OCI-LY1 (cell line): ENCODE measurements around the gene CAPS.

Experiments used
- H2AFZ ChIP-seq: fragments of 200-600 bp; sonication (generic), shearing (Covaris generic); 2 replicates; pipeline ENCODE4 v1.6.0; 2014; ENCODE audit warnings: antibody characterized with exemption, mild to moderate bottlenecking, low read length
- H3F3A ChIP-seq: fragments of 200-600 bp; sonication (generic), shearing (Covaris generic); 2 replicates; pipeline ENCODE4 v1.6.0; 2014; ENCODE audit warnings: mild to moderate bottlenecking, antibody characterized with exemption, low read length, moderate library complexity; ENCODE audit not compliant: insufficient read depth
- H3K27ac ChIP-seq: fragments of 200-600 bp; sonication (generic); 2 replicates; pipeline ENCODE4 v1.5.1; 2014; ENCODE audit warnings: low read length, mixed run types, mild to moderate bottlenecking, low read depth; ENCODE audit not compliant: poor library complexity, severe bottlenecking
- H3K27me3 ChIP-seq: fragments of 200-600 bp; sonication (generic); 2 replicates; pipeline ENCODE4 v1.6.0; 2014; ENCODE audit warnings: antibody characterized with exemption, mild to moderate bottlenecking, low read length, moderate library complexity; ENCODE audit not compliant: insufficient read depth
- H3K36me3 ChIP-seq: fragments of 200-600 bp; sonication (generic); 2 replicates; pipeline ENCODE4 v1.6.1; 2014; ENCODE audit warnings: mild to moderate bottlenecking, antibody characterized with exemption, low read length, moderate library complexity, mixed read lengths; ENCODE audit not compliant: insufficient read depth
- H3K4me1 ChIP-seq: fragments of 200-600 bp; sonication (generic); 2 replicates; pipeline ENCODE4 v1.5.1; 2014; ENCODE audit warnings: mild to moderate bottlenecking, low read length, moderate library complexity; ENCODE audit not compliant: insufficient read depth, severe bottlenecking
- H3K4me2 ChIP-seq: fragments of 200-600 bp; sonication (generic), shearing (Covaris generic); 2 replicates; pipeline ENCODE4 v1.6.1; 2014; ENCODE audit warnings: low read length
- H3K4me3 ChIP-seq: fragments of 200-600 bp; sonication (generic); 2 replicates; pipeline ENCODE4 v1.5.1; 2014; ENCODE audit warnings: low read length, low read depth, mild to moderate bottlenecking, mixed read lengths; ENCODE audit not compliant: poor library complexity, severe bottlenecking
- H3K79me2 ChIP-seq: fragments of 200-600 bp; shearing (Covaris generic); 2 replicates; pipeline ENCODE4 v1.6.1; 2016; ENCODE audit warnings: mixed run types, low read length, mixed read lengths; ENCODE audit not compliant: insufficient read depth
- H3K9ac ChIP-seq: fragments of 200-600 bp; sonication (generic), shearing (Covaris generic); 2 replicates; pipeline ENCODE4 v1.6.1; 2014; ENCODE audit warnings: mild to moderate bottlenecking, low read length, mixed read lengths
- H3K9me2 ChIP-seq: fragments of 200-600 bp; sonication (generic), shearing (Covaris generic); 2 replicates; pipeline ENCODE4 v1.6.1; 2014; ENCODE audit warnings: low read depth, mild to moderate bottlenecking, low read length, mixed read lengths
- H3K9me3 ChIP-seq: fragments of 200-600 bp; shearing (Covaris generic); 2 replicates; pipeline ENCODE4 v1.6.1; 2014; ENCODE audit warnings: low read length, mixed read lengths
- H4K20me1 ChIP-seq: fragments of 200-600 bp; sonication (generic), shearing (Covaris generic); 2 replicates; pipeline ENCODE4 v1.6.0; 2016; ENCODE audit warnings: mild to moderate bottlenecking, low read length; ENCODE audit not compliant: insufficient read depth
- EZH2 ChIP-seq: fragments of 200-600 bp; sonication (generic), shearing (Covaris generic); IDR thresholded peaks from 2 replicates; pipeline ENCODE4 v1.8.0; 2017; ENCODE audit warnings: borderline replicate concordance, mixed run types, mild to moderate bottlenecking, antibody characterized with exemption, low read length, moderate library complexity, mixed read lengths
- TF ChIP-seq, protein P1 (sequence below): fragments of 200-600 bp; sonication (generic), shearing (Covaris generic); IDR thresholded peaks from 2 replicates; pipeline ENCODE4 v1.5.1; 2017; ENCODE audit warnings: mild to moderate bottlenecking, antibody characterized with exemption, low read length, moderate library complexity, mixed read lengths

Gene CAPS

DNA sequence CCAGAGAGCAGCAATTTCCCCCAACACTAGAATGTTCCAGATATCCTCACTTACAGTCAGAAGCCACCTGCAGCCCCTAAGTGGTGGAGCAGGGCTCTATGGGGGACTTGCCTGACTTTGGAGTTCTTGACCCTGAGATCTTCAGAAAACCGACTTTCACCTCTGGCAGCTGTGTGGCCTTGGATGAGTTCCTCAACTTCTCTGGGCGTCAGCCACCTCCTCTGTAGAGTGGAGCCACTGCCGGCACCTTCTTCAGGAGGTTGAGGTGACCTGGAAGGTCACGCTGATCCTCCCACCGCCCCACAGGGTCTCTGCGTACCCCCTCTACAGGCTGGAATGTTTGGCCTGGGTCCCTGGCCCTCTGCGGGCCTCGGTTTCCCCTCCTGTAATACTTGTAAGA lies 36.6 kb upstream of the CAPS start:
- no peaks in the 10 kb centered on the region for H3F3A ChIP-seq
- no peak overlapping the region for H3K27ac ChIP-seq
- no peak overlapping the region for H2AFZ ChIP-seq
- no peaks in the 10 kb centered on the region for H3K9me2 ChIP-seq
- H3K4me3 ChIP-seq = no peak overlapping the region
- no peaks in the 10 kb centered on the region for H3K36me3 ChIP-seq
- H3K4me2 ChIP-seq = no peak overlapping the region
- H3K27me3 ChIP-seq = 0 out of 2 replicates have a peak, but pooled peaks cover 6% of the 10 kb centered on the region
- no peaks in the 10 kb centered on the region for H4K20me1 ChIP-seq
- no peak overlapping the region for H3K9ac ChIP-seq
- no peaks in the 10 kb centered on the region for H3K9me3 ChIP-seq
- H3K79me2 ChIP-seq = no peaks in the 10 kb centered on the region
- TF ChIP-seq, protein P1, sequence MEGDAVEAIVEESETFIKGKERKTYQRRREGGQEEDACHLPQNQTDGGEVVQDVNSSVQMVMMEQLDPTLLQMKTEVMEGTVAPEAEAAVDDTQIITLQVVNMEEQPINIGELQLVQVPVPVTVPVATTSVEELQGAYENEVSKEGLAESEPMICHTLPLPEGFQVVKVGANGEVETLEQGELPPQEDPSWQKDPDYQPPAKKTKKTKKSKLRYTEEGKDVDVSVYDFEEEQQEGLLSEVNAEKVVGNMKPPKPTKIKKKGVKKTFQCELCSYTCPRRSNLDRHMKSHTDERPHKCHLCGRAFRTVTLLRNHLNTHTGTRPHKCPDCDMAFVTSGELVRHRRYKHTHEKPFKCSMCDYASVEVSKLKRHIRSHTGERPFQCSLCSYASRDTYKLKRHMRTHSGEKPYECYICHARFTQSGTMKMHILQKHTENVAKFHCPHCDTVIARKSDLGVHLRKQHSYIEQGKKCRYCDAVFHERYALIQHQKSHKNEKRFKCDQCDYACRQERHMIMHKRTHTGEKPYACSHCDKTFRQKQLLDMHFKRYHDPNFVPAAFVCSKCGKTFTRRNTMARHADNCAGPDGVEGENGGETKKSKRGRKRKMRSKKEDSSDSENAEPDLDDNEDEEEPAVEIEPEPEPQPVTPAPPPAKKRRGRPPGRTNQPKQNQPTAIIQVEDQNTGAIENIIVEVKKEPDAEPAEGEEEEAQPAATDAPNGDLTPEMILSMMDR = no peak
- no peak for TF ChIP-seq EZH2
- no peaks in the 10 kb centered on the region for H3K4me1 ChIP-seq

DNA sequence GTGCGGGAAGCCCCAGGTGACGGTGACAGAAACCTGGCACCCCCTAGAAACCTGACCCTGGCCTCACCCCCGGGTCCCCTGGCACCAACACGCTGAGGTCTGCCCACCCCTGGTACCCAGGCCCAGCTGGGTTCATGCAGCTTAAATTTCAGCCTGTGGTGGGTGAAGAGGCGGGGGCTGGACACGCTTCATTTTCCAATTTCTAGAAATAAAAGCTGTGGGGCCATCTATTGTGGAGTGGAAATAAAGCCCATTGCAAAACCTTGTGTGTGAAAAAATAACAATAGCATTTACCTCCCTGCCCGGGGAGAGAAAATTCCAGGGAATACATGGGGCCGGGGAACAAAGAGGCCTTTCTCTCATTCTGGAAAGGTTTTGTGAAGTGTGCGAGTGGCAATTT lies 36.2 kb upstream of the CAPS start:
- Histone ChIP-seq H3K9me3 (no peaks in the 10 kb centered on the region), H3K4me1 (no peaks in the 10 kb centered on the region), H4K20me1 (no peaks in the 10 kb centered on the region), H3K27ac (no peak overlapping the region), H3K9ac (no peak overlapping the region), H3F3A (no peaks in the 10 kb centered on the region), H3K27me3 (0 out of 2 replicates have a peak, but pooled peaks cover 6% of the 10 kb centered on the region), H3K9me2 (no peaks in the 10 kb centered on the region), H3K36me3 (no peaks in the 10 kb centered on the region), H2AFZ (no peak overlapping the region), H3K4me2 (no peak overlapping the region), H3K4me3 (no peak overlapping the region), H3K79me2 (no peaks in the 10 kb centered on the region)
- TF ChIP-seq EZH2 = no peak
- TF ChIP-seq, protein P1 = no peak

DNA sequence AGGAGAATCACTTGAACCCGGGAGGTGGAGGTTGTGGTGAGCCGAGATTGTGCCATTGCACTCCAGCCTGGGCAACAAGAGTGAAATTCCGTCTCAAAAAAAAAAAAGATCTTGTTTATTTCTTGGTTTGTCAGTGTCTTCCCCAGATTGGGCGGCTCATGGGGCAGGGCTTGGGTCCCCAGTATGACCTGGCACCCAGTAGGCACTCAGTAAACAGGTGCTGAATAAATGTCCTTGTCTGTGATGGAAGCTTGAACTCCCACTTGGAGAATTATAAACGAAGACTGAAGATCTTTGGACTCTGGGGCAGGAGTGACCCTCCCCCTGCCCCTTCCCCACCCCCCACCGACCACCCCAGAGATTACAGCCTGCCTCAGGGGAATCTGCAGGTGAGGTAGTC lies 33.9 kb upstream of the CAPS start:
- H3K36me3 ChIP-seq = no peaks in the 10 kb centered on the region
- no peak overlapping the region for H3K4me2 ChIP-seq
- H2AFZ ChIP-seq = no peak overlapping the region
- H3K9ac ChIP-seq = no peak overlapping the region
- no peak for TF ChIP-seq EZH2
- TF ChIP-seq, protein P1 = no peak
- no peak overlapping the region for H3K4me3 ChIP-seq
- no peaks in the 10 kb centered on the region for H3K79me2 ChIP-seq
- H3F3A ChIP-seq = no peaks in the 10 kb centered on the region
- H4K20me1 ChIP-seq = no peaks in the 10 kb centered on the region
- no peaks in the 10 kb centered on the region for H3K4me1 ChIP-seq
- no peaks in the 10 kb centered on the region for H3K9me3 ChIP-seq
- H3K27me3 ChIP-seq = 0 out of 2 replicates have a peak, but pooled peaks cover 6% of the 10 kb centered on the region
- no peak overlapping the region for H3K27ac ChIP-seq
- H3K9me2 ChIP-seq = no peaks in the 10 kb centered on the region
